Fibroblast of villous mesenchyme (primary cell): ENCODE results near the gene XIRP2. TPM values are rescaled to one million over a fixed set of nuclear protein-coding genes. Genes with fewer than 3 reads are reported as not detected.

Source experiments
- DNase-seq: peaks from one replicate; pipeline ENCODE4 v3.0.0-alpha.2; 2010; ENCODE audit warnings: low read depth
- H3K4me3 ChIP-seq: 2 replicates; pipeline ENCODE4 v1.5.1; 2011; ENCODE audit warnings: low read depth, mild to moderate bottlenecking, low read length
- total RNA-seq: library from RNA; depleted of rRNA; stranded (reverse); fragments of >200 nt; gene quantifications from 2 replicates; pipeline ENCODE4 v1.2.3, GENCODE V29; 2012
- TF ChIP-seq, protein P1 (sequence below): IDR thresholded peaks from 2 replicates; pipeline ENCODE4 v1.5.1; 2012; ENCODE audit warnings: low read depth, mild to moderate bottlenecking, low read length; ENCODE audit not compliant: insufficient read depth

The XIRP2 gene
- total RNA-seq, 1 donor = under 0.01 TPM

DNA sequence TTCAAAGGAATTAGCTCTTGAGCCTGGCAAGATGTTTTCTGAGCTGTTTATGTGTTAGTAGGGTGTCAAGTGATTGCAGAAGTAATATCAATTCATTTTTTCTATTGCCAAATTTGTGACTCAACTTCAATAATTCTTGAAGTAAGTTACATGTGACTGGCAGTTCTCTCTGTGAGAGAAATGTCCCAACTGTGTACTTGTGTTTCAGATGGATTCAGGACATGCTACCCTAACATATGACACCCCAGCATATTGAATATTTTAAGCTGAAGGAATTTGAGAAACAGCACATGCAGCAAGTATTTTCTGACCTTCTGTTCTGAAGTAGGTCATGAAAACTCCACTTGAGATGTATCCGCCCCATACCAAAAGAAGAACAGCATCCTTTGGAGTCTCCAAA, 263.6 kb downstream of the XIRP2 start:
- H3K4me3 ChIP-seq = no peak overlapping the region
- no peak for DNase-seq
- TF ChIP-seq, protein P1, sequence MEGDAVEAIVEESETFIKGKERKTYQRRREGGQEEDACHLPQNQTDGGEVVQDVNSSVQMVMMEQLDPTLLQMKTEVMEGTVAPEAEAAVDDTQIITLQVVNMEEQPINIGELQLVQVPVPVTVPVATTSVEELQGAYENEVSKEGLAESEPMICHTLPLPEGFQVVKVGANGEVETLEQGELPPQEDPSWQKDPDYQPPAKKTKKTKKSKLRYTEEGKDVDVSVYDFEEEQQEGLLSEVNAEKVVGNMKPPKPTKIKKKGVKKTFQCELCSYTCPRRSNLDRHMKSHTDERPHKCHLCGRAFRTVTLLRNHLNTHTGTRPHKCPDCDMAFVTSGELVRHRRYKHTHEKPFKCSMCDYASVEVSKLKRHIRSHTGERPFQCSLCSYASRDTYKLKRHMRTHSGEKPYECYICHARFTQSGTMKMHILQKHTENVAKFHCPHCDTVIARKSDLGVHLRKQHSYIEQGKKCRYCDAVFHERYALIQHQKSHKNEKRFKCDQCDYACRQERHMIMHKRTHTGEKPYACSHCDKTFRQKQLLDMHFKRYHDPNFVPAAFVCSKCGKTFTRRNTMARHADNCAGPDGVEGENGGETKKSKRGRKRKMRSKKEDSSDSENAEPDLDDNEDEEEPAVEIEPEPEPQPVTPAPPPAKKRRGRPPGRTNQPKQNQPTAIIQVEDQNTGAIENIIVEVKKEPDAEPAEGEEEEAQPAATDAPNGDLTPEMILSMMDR = no peak

DNA sequence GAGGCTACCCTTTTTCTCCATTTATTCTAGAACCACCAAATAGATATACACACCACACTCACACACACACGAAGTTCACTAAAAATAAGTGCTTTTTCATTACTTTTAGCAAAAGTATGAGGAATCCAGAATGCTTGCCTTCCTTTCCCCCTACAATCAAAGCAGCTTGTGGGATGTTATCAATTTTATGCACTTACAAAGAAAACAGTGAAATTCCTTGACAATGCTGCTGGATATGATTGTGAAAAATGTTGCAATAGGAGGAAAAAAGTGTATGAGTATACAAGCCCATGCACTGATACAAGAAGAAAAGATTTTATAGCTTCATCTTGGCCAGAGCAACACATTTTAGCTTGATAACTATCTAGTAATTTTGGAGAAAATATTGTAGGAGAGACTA, 269.2 kb downstream of the XIRP2 start:
- H3K4me3 ChIP-seq = no peak overlapping the region
- DNase-seq = no peak
- TF ChIP-seq, protein P1 = no peak

DNA sequence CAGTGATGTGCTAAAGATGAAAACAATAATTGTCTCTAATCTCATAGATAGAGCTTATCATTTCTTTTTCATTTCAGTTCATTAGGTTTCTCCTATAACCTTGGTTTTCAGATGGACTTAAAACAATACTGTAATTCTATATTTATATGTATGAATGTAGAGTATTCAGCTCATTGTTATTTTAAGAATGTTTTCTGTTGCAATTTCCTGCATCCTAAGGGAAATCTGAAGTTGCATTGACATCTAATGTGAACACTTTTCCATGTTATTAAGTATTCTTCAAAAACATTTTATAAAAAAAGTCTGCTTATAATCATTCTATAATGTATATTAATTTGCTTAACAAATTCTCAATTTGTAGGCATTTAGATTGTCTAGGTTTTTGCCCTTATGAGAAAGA, 288.9 kb downstream of the XIRP2 start:
- H3K4me3 ChIP-seq = no peak overlapping the region
- TF ChIP-seq, protein P1 = no peak
- DNase-seq = no peak

DNA sequence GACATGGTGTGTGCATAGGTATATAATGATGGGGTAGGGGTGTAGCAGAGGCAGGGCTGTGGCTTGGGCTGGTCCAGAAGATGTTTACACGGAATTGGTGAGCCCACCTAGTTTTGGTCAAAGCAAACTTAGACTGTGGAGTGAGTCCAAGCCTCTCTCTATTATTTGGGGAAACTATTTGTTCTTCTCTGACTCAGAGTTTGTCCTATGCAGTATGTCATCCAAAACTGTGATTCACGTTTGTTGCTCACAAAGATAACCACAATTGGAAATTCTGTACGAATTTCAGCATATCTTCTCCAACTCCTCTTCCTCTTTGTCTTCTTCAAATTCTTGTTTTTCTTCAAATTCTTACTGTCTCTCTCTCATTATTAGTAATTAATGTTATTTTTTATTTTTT, 292.9 kb downstream of the XIRP2 start:
- no peak for DNase-seq
- H3K4me3 ChIP-seq = no peak overlapping the region
- TF ChIP-seq, protein P1 = no peak

DNA sequence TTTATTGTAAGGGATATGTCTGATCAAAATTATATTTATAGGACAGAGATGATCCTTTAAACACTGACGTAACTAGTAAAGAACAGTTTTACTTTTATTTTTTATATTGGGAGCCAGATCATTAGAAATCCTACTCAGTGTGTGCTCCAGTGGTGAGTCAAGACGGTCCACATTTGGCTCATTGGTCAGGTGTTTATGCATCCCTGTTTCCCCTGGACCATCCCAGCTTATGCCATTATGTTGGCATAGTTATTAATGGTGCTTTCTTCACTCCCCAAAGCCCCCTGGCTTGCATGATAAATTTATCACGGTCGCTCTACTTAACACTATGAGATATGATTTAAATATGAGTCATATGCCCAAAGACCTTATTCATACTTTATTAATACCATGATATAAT, 293.4 kb downstream of the XIRP2 start:
- TF ChIP-seq, protein P1 = no peak
- no peak overlapping the region for H3K4me3 ChIP-seq
- DNase-seq = no peak

DNA sequence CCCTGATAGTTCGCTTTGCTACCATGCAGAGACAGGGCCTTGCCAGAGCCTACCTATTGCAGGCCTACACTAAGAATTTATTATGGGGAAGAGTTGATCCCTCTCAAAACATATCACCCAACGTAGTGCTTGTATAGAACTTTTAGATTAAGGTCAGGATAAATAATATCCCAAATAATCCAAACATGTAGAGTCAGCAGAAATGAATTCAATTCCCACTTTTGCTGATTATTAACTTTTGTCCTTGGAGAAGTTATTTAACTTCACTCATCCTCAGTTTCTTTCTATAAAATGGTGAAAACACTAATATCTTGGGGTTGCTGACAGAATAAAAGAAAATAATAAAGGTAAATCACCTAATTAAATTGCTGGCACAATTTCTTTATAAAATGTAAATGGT, 294.1 kb downstream of the XIRP2 start:
- no peak overlapping the region for H3K4me3 ChIP-seq
- no peak for DNase-seq
- TF ChIP-seq, protein P1 = no peak

DNA sequence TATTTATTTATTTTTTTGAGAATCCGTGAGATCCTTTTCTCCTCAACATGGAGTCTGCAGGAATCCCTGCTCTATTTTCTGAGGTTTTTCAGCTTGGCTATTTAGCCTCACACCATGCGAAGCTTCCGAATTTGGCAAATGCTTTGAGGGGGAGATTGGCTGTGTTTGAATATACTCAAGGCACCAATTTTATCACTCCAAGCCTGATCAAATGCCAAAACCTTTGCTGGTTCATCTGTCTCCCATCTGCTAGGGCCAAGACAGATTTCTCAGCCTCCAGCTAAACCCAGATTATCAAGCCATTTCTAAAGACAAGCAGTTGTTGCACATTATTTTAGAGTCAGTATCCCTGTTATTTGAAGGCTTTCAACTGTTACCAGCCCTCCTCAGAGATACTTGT, 295.7 kb downstream of the XIRP2 start:
- no peak overlapping the region for H3K4me3 ChIP-seq
- DNase-seq = no peak
- TF ChIP-seq, protein P1 = no peak
